Endothelial cell of umbilical vein (primary cell): ENCODE measurements around the gene TRIM71.

Experiments
- EZH2 ChIP-seq: IDR thresholded peaks from 2 replicates; pipeline ENCODE4 v1.6.1; 2012; ENCODE audit warnings: borderline replicate concordance, low read depth, mild to moderate bottlenecking, moderate library complexity, low read length, inconsistent platforms; ENCODE audit not compliant: severe bottlenecking
- JUN ChIP-seq: IDR thresholded peaks from 2 replicates; pipeline ENCODE4 v1.6.1; 2011; ENCODE audit warnings: borderline replicate concordance, low read depth; ENCODE audit not compliant: insufficient read length, insufficient read depth
- POLR2AphosphoS5 ChIP-seq: IDR thresholded peaks from 2 replicates; pipeline ENCODE4 v1.6.1; 2012; ENCODE audit warnings: low read depth, mild to moderate bottlenecking, control low read depth, low read length, moderate library complexity; ENCODE audit not compliant: insufficient read depth

GRCh38 chr3:32862247-32862935, 44.6 kb downstream of the TRIM71 start:
- no peak for TF ChIP-seq JUN
- no peak for TF ChIP-seq POLR2AphosphoS5
- no peak for TF ChIP-seq EZH2
